8988T (cell line): Measurements from ENCODE around the gene CPD.

Source experiments
- DNase-seq: peaks from one replicate; pipeline ENCODE4 v3.0.0; 2011

Gene CPD

DNA sequence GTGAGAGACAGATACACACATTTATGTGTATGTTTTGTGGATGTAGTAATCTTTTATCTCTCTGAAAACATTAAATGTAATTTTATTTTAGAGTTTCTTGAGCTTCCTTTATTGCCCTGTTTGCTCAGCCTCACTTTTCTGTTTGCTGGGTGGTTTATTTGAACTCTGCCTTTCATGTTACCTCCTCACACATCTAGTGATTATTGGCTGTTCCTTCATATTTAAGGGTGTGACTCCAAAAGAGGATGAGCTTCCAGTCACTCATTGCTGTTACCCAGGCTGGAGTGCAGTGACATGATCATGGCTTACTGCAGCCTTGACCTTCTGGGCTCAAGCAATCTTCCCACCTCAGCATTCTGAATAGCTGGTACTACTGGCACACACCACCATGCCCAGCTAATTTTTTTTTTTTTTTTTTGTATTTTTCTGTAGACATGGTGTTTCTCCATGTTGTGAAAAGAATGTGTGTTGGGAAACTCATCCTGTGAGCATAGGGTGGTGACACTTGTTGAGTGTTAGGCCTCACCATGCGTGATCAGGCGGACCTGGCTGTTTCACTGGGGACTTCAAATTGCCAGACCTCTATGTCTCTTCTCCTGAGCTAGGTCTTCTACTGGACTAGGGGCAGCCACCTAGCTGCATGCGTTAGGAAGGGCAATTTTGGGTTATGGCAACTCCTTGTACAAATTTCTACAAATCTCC is 136.3 kb downstream of the CPD start:
- DNase-seq, result no peak

DNA sequence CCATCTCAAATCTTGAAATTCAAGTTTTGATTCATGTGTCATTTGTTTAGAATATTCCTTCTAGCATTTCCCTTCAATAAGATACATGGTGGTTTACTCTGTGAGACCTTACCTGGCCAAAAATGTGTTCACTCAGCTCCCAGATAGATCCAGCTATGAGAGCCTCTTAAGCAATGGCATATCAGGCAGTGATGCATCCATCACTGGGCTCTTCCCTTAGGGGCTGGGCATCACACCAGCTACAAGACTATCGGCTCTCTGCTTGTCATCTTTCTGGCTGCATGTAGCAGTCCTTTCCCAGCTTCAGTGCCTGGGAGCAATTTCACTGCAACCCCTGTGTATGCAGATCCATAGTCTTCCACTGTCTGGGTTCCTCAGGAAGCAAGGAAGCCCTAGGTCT is 139.1 kb downstream of the CPD start:
- DNase-seq, result no peak

DNA sequence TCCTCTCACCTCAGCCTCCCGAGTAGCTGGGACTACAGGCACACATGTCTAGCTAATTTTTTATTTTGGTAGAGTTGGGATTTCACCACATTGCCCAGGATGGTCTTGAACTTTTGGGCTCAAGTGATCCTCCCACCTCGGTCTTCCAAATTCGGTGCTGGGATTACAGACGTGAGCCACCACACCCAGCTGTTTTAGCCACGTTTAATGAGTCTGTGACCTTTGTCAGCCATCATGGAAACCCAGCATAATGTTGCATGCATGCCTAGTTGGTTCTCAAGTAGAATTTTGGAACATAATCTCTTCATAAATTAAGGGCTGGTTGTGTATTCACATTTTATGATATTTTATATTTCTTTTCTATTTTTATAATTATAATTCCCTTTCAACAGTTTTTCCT is 140.4 kb downstream of the CPD start:
- DNase-seq, result no peak
